ENCODE measurements around the gene GATAD2B.

Gene GATAD2B

GRCh38 chr1:153833171-153833570 is 89.6 kb downstream of the GATAD2B start:
- no peak for DNase-seq (ENCODE audit: low read depth)

GRCh38 chr1:153832293-153832692 is 90.5 kb downstream of the GATAD2B start:
- no peak for DNase-seq (ENCODE audit: low read depth)

- DNase-seq (ENCODE audit: low read depth), result no peak
Measured at GRCh38 chr1:153831026-153831425, 91.7 kb downstream of the GATAD2B start.

- DNase-seq (ENCODE audit: low read depth), result no peak
Measured at GRCh38 chr1:153827168-153827964, 95.4 kb downstream of the GATAD2B start.

GRCh38 chr1:153818876-153819275 is 103.9 kb downstream of the GATAD2B start:
- DNase-seq (ENCODE audit: low read depth), result no peak

- no peak for DNase-seq (ENCODE audit: low read depth)
Measured at GRCh38 chr1:153816283-153816889, 106.4 kb downstream of the GATAD2B start.

- no peak for DNase-seq (ENCODE audit: low read depth)
Measured at GRCh38 chr1:153805886-153806719, 116.7 kb downstream of the GATAD2B start.

- DNase-seq (ENCODE audit: low read depth), result peak; percentile 25
Measured at GRCh38 chr1:153805042-153805745, 117.6 kb downstream of the GATAD2B start.

- DNase-seq (ENCODE audit: low read depth), result no peak
Measured at GRCh38 chr1:153804112-153804511, 118.7 kb downstream of the GATAD2B start.

- DNase-seq (ENCODE audit: low read depth), result no peak
Measured at GRCh38 chr1:153803470-153804056, 119.2 kb downstream of the GATAD2B start.

- no peak for DNase-seq (ENCODE audit: low read depth)
Measured at GRCh38 chr1:153801786-153802697, 120.7 kb downstream of the GATAD2B start.

- no peak for DNase-seq (ENCODE audit: low read depth)
Measured at GRCh38 chr1:153801028-153801625, 121.6 kb downstream of the GATAD2B start.

- no peak for DNase-seq (ENCODE audit: low read depth)
Measured at GRCh38 chr1:153800516-153800915, 122.3 kb downstream of the GATAD2B start.

- DNase-seq (ENCODE audit: low read depth), result no peak
Measured at GRCh38 chr1:153799566-153800465, 123.0 kb downstream of the GATAD2B start.

GRCh38 chr1:153799016-153799415 is 123.8 kb downstream of the GATAD2B start:
- no peak for DNase-seq (ENCODE audit: low read depth)

GRCh38 chr1:153798468-153798780 is 124.3 kb downstream of the GATAD2B start:
- no peak for DNase-seq (ENCODE audit: low read depth)

- DNase-seq (ENCODE audit: low read depth), result peak; percentile 70
Measured at GRCh38 chr1:153796786-153797659, 125.7 kb downstream of the GATAD2B start.

All from stimulated activated CD8-positive, alpha-beta memory T cell treated with anti-CD3 and anti-CD28 coated beads, Interleukin-7, amount 100 ng/mL, for 24 hours (primary cell).